SK-N-MC (cell line): ENCODE data around the gene BICDL1.

Experiments
- EZH2 ChIP-seq: fragments of 200-600 bp; sonication (generic); IDR thresholded peaks from one replicate; pipeline ENCODE4 v1.6.1; 2017; ENCODE audit warnings: antibody characterized with exemption
- POLR2AphosphoS5 ChIP-seq: IDR thresholded peaks from 2 replicates; pipeline ENCODE4 v1.6.1; 2012; ENCODE audit warnings: mild to moderate bottlenecking, low read depth, low read length, borderline replicate concordance

DNA sequence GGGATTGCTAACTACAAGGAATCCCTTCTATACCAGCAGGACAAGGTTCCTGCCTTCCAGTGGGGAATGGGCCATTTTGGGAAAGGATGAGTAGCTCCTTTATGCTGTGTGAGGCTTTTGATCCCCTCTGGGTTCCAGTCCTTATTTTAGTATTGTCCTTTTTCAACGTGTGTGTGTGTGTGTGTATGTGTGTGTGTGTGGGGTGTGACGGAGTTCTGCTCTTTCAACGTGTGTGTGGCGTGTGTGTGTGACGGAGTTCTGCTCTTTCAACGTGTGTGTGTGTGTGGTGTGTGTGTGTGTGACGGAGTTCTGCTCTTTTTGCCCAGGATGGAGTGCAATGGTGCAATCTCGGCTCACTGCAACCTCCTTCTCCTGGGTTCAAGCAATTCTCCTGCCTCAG, 100.1 kb downstream of the BICDL1 start:
- TF ChIP-seq POLR2AphosphoS5 (no peak), EZH2 (no peak)
